ENCODE measurements around the gene TFPT.
A peak's percentile ranks its signal among the peaks of the same experiment; 100 is the strongest.

The TFPT gene

GRCh38 chr19:54160854-54161253, 45.4 kb upstream of the TFPT start:
- no peak for TF ChIP-seq CTCF (conservative IDR thresholded peaks at IDR 0.05; ENCODE audit: low read depth)
- peak overlapping the region; percentile 97 for H3K27ac ChIP-seq
- no peak for DNase-seq (ENCODE audit: low spot score)
- POLR2A ChIA-PET (ENCODE audit: low non-redundant PET) = interaction anchor here (1.8 kb wide), 1 partner anchor 24 kb away, joined by 4 read pairs; the partner anchor contains the start of gene CNOT3
- CTCF ChIA-PET = no interaction called here

- CTCF ChIA-PET = interaction anchor here (0.6 kb wide), 1 partner anchor 847 kb away, joined by 3 read pairs; no protein-coding TSS in a partner anchor
- POLR2A ChIA-PET (ENCODE audit: low non-redundant PET) = interaction anchor here (1.8 kb wide), 1 partner anchor 23 kb away, joined by 4 read pairs; the partner anchor contains the start of gene CNOT3
- peak overlapping the region; percentile 97 for H3K27ac ChIP-seq
- peak; percentile 13 for DNase-seq (ENCODE audit: low spot score)
- no peak for TF ChIP-seq CTCF (conservative IDR thresholded peaks at IDR 0.05; ENCODE audit: low read depth)
Observed at GRCh38 chr19:54160182-54160811, 44.8 kb upstream of the TFPT start.

GRCh38 chr19:54159352-54160181, 44.1 kb upstream of the TFPT start, which contains the start of gene LENG1:
LENG1 (minus strand) TSS chr19:54159721; CDS start chr19:54159695, 26 bp downstream.
- peak; percentile 99 for DNase-seq (ENCODE audit: low spot score)
- H3K27ac ChIP-seq = peak within 1 kb of the TSS; percentile 97
- ChIA-PET POLR2A (ENCODE audit: low non-redundant PET) (interaction anchor here (1.8 kb wide), 1 partner anchor 23 kb away, joined by 4 read pairs; the partner anchor contains the start of gene CNOT3), CTCF (interaction anchor here (0.6 to 0.8 kb wide), 2 partner anchors 9 to 848 kb away, joined by 3 to 4 read pairs; no protein-coding TSS in a partner anchor)
- 0 out of 2 replicates have a peak, but pooled peaks have one; percentile 8 for TF ChIP-seq CTCF (conservative IDR thresholded peaks at IDR 0.05; ENCODE audit: low read depth)

- DNase-seq (ENCODE audit: low spot score) = no peak
- no peak for TF ChIP-seq CTCF (conservative IDR thresholded peaks at IDR 0.05; ENCODE audit: low read depth)
- peak overlapping the region; percentile 97 for H3K27ac ChIP-seq
- ChIA-PET POLR2A (ENCODE audit: low non-redundant PET) (interaction anchor here (1.8 kb wide), 1 partner anchor 22 kb away, joined by 4 read pairs; the partner anchor contains the start of gene CNOT3), CTCF (interaction anchor here (0.7 to 0.8 kb wide), 2 partner anchors 8 to 26 kb away, joined by 3 to 4 read pairs; no protein-coding TSS in a partner anchor)
Observed at GRCh38 chr19:54158812-54159351, 43.4 kb upstream of the TFPT start.

- peak overlapping the region; percentile 97 for H3K27ac ChIP-seq
- ChIA-PET CTCF (interaction anchor here (1.7 kb wide), 1 partner anchor 45 kb away, joined by 3 read pairs; no protein-coding TSS in a partner anchor), POLR2A (ENCODE audit: low non-redundant PET) (no interaction called here)
- DNase-seq (ENCODE audit: low spot score) = no peak
- TF ChIP-seq CTCF (conservative IDR thresholded peaks at IDR 0.05; ENCODE audit: low read depth) = no peak
Observed at GRCh38 chr19:54156953-54157352, 41.5 kb upstream of the TFPT start.

DNA sequence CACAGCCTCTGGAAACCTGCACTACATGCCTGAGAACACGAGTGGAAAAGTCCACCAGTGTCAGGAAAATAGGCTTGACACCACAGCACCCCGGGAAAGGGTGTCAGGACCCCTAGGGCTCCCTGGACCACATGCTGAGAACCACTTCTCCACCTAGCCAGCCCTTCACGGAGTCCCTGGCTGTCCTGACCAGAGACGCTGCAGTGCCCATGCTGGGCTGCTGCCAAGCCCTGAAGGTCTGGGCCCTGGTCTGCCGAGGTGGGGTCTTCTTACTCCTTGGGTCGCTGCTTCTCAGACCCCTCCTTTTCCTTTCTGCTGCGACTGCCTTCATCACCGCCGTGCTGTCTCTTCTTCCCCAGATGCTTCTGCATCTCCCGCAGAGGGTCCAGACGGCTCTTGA, 41.0 kb upstream of the TFPT start:
- no peak for DNase-seq (ENCODE audit: low spot score)
- ChIA-PET CTCF (interaction anchor here (1.7 kb wide), 1 partner anchor 46 kb away, joined by 3 read pairs; no protein-coding TSS in a partner anchor), POLR2A (ENCODE audit: low non-redundant PET) (no interaction called here)
- no peak for TF ChIP-seq CTCF (conservative IDR thresholded peaks at IDR 0.05; ENCODE audit: low read depth)
- H3K27ac ChIP-seq = peak overlapping the region; percentile 97

Measured in RWPE1 (cell line).